HEK293 (cell line): ENCODE results near the gene RRP7A.

Source experiments
- ATF2 ChIP-seq: fragments of 450-650 bp; formaldehyde crosslinking; IDR thresholded peaks from 2 replicates; pipeline ENCODE4 v1.5.1; 2016; ENCODE audit warnings: missing biosample characterization, missing genetic modification characterization, low read depth
- CTCF ChIP-seq: fragments of 450-650 bp; formaldehyde crosslinking; IDR thresholded peaks from 2 replicates; pipeline ENCODE4 v1.5.1; 2016; ENCODE audit warnings: missing biosample characterization, missing genetic modification characterization
- HOXC10 ChIP-seq: sonication (generic); formaldehyde crosslinking; IDR thresholded peaks from 2 replicates; pipeline ENCODE4 v1.8.1; 2023; ENCODE audit warnings: mild to moderate bottlenecking, missing genetic modification reagents
- RBAK ChIP-seq: fragments of 450-650 bp; formaldehyde crosslinking; IDR thresholded peaks from 2 replicates; pipeline ENCODE4 v1.5.1; 2016; ENCODE audit warnings: missing biosample characterization, missing genetic modification characterization
- ZBTB7A ChIP-seq: fragments of 450-650 bp; formaldehyde crosslinking; IDR thresholded peaks from 2 replicates; pipeline ENCODE4 v1.5.1; 2016; ENCODE audit warnings: low read depth, missing biosample characterization, missing genetic modification characterization
- ZBTB8A ChIP-seq: fragments of 450-650 bp; formaldehyde crosslinking; IDR thresholded peaks from 2 replicates; pipeline ENCODE4 v1.5.1; 2016; ENCODE audit warnings: missing biosample characterization, missing genetic modification characterization
- ZNF211 ChIP-seq: fragments of 450-650 bp; formaldehyde crosslinking; IDR thresholded peaks from 2 replicates; pipeline ENCODE4 v1.5.1; 2016; ENCODE audit warnings: low read depth, missing biosample characterization, missing genetic modification characterization
- ZNF335 ChIP-seq: fragments of 450-650 bp; formaldehyde crosslinking; conservative IDR thresholded peaks from 2 replicates; pipeline ENCODE4 v1.5.1; 2016; ENCODE audit warnings: missing biosample characterization, missing genetic modification characterization
- ZNF792 ChIP-seq: fragments of 450-650 bp; formaldehyde crosslinking; IDR thresholded peaks from 2 replicates; pipeline ENCODE4 v1.5.1; 2016; ENCODE audit warnings: missing biosample characterization, missing genetic modification characterization
- TF ChIP-seq, protein P1 (sequence below): fragments of 450-650 bp; formaldehyde crosslinking; IDR thresholded peaks from 2 replicates; pipeline ENCODE4 v1.5.1; 2016; ENCODE audit warnings: missing biosample characterization, missing genetic modification characterization
- TF ChIP-seq, protein P2 (sequence below): sonication (generic); formaldehyde crosslinking; IDR thresholded peaks from 2 replicates; pipeline ENCODE4 v1.8.1; 2022; ENCODE audit warnings: mild to moderate bottlenecking, moderate library complexity, missing genetic modification reagents

DNA sequence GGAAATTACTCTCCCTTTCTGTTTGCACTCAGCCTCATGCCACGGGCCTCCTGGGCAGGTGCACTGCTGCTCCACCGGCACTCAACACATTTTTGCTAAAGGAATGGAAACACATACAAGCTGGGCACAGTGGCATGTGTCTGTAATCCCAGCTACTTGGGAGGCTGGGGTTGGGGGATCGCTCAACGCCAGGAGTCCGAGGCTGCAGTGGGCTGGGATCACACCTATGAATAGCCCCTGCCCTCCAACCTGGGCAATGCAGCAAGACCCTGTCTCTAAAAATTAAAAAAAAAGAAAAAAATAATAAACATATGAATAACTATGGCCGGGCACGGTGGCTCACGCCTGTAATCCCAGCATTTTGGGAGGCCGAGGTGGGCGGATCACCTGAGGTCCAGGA is 30.6 kb downstream of the RRP7A start:
- TF ChIP-seq CTCF (tag by site-specific recombination) (no peak), RBAK (tag by site-specific recombination) (no peak), ZNF335 (tag by site-specific recombination) (no peak), ZBTB7A (no peak), ZNF211 (tag by site-specific recombination) (no peak), HOXC10 (CRISPR knock-in tag) (no peak), ZBTB8A (tag by site-specific recombination) (no peak), ATF2 (tag by site-specific recombination) (no peak), ZNF792 (tag by site-specific recombination) (no peak)
- TF ChIP-seq, protein P1, sequence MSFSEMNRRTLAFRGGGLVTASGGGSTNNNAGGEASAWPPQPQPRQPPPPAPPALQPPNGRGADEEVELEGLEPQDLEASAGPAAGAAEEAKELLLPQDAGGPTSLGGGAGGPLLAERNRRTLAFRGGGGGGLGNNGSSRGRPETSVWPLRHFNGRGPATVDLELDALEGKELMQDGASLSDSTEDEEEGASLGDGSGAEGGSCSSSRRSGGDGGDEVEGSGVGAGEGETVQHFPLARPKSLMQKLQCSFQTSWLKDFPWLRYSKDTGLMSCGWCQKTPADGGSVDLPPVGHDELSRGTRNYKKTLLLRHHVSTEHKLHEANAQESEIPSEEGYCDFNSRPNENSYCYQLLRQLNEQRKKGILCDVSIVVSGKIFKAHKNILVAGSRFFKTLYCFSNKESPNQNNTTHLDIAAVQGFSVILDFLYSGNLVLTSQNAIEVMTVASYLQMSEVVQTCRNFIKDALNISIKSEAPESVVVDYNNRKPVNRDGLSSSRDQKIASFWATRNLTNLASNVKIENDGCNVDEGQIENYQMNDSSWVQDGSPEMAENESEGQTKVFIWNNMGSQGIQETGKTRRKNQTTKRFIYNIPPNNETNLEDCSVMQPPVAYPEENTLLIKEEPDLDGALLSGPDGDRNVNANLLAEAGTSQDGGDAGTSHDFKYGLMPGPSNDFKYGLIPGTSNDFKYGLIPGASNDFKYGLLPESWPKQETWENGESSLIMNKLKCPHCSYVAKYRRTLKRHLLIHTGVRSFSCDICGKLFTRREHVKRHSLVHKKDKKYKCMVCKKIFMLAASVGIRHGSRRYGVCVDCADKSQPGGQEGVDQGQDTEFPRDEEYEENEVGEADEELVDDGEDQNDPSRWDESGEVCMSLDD (tag by site-specific recombination), result no peak
- TF ChIP-seq, protein P2, sequence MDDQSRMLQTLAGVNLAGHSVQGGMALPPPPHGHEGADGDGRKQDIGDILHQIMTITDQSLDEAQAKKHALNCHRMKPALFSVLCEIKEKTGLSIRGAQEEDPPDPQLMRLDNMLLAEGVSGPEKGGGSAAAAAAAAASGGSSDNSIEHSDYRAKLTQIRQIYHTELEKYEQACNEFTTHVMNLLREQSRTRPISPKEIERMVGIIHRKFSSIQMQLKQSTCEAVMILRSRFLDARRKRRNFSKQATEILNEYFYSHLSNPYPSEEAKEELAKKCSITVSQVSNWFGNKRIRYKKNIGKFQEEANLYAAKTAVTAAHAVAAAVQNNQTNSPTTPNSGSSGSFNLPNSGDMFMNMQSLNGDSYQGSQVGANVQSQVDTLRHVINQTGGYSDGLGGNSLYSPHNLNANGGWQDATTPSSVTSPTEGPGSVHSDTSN (CRISPR knock-in tag), result no peak
